C4-2B (cell line): ENCODE results near the gene OAF.

Source experiments
- ZFX ChIP-seq: fragments of 450-650 bp; IDR thresholded peaks from 2 replicates; pipeline ENCODE4 v1.6.1; 2017
- TF ChIP-seq, protein P1 (sequence below): fragments of 450-650 bp; conservative IDR thresholded peaks from 2 replicates; pipeline ENCODE4 v1.5.1; 2017; ENCODE audit warnings: mild to moderate bottlenecking

DNA sequence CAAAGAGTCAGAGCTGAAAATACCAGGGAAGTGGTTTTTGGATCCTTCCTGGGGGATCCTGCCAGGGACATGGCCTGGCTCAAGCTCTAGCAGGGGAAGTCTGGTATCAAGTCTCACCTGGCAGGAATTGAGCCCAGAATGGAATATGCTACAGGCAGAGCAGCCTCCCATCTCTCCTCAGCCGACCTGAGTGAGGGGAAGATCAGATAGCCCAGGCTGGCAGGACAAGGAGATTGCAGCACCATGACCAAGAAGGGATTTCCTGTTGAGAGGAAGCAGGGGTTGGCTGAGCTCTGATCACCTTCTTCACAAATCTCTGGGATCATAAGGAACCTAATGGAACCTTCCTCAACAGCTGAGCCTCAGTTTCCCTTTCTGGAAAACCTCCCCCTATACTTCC lies 13.0 kb downstream of the OAF start:
- TF ChIP-seq, protein P1, sequence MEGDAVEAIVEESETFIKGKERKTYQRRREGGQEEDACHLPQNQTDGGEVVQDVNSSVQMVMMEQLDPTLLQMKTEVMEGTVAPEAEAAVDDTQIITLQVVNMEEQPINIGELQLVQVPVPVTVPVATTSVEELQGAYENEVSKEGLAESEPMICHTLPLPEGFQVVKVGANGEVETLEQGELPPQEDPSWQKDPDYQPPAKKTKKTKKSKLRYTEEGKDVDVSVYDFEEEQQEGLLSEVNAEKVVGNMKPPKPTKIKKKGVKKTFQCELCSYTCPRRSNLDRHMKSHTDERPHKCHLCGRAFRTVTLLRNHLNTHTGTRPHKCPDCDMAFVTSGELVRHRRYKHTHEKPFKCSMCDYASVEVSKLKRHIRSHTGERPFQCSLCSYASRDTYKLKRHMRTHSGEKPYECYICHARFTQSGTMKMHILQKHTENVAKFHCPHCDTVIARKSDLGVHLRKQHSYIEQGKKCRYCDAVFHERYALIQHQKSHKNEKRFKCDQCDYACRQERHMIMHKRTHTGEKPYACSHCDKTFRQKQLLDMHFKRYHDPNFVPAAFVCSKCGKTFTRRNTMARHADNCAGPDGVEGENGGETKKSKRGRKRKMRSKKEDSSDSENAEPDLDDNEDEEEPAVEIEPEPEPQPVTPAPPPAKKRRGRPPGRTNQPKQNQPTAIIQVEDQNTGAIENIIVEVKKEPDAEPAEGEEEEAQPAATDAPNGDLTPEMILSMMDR, result no peak
- no peak for TF ChIP-seq ZFX
